ENCODE data around the gene GRM7.

GRCh38 chr3:7692866-7693265 lies 832.0 kb downstream of the GRM7 start:
- TF ChIP-seq TAF1 (IDR thresholded peaks at IDR 0.05; ENCODE audit: low read depth) (no peak), CTCF (IDR thresholded peaks at IDR 0.05; ENCODE audit: poor library complexity, severe bottlenecking) (no peak)
